HG03175 (cell line): ENCODE results near the gene RIN3.
"Not testable (repeated sequence)": the region's sequence is repeated elsewhere in the genome, so short reads cannot be mapped to it uniquely, and the experiment has no call there.

Experiments
- ATAC-seq: cut with Tn5 transposase; IDR thresholded peaks from one replicate; pipeline ENCODE4 v1.9.1; 2021; ENCODE audit warnings: mild to moderate bottlenecking, moderate library complexity; ENCODE audit not compliant: unreplicated experiment

Gene RIN3

DNA sequence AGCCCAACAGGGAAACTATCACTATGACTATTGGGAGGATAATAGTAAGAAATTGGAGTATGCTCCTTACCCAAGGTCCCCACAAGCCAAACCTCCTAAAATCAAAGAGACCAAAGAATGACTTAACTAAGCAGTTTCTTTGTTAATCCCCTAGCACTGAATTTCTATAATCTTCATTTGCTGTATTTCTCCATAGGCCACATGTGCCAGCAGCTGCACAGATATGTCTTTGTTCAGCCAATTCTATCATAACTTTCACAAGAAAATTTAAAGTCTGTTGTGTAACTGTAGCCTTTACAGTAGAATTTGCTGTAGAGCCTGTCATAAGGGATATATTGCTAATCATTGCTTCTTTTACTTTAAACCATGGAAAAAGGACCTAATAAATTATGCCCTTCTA, 104.0 kb downstream of the RIN3 start:
- no peak for ATAC-seq

GRCh38 chr14:92619671-92620456, 106.3 kb downstream of the RIN3 start:
- no peak for ATAC-seq

GRCh38 chr14:92622311-92622710, 108.7 kb downstream of the RIN3 start:
- ATAC-seq: no peak

DNA sequence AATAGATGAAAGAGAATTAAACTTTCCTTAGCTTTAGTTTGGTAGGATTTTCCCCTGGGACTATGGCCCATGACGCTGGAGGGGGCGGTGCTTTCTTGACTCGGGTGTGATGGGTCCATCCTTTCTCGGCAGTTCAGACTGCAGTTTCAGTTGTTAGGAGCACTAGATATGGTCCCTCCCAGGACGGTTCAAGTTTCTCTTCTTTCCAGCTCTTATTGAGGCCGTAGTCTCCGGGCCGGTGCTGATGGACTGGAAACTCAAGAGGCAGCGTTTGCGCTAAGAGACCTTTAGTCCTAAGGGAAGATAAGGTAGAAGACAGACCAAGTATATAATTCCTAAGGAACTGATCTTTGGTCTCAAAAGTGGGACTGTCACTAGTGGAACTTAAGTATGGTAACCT, 111.2 kb downstream of the RIN3 start:
- ATAC-seq: no peak

- no peak for ATAC-seq
Measured at GRCh38 chr14:92625213-92625612, 111.6 kb downstream of the RIN3 start.

DNA sequence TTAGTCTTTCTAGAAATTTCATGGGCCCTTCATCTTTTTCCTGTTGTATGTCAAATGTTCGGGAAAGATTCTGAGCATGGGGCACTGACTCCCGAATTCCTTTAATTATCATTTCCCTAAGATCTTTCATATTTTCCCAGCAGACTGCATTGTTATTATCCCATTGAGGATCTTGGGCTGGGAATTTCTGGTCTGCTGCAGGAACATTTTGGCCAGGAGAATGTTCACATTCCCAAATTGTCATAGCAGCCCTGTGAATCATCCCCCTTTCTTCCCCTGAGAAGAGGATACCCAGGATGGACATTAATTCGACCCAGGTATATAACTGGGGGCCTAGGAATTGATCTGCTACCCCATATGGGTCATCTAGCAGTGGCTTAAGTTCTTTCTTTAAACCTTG, 112.5 kb downstream of the RIN3 start:
- ATAC-seq: no peak

DNA sequence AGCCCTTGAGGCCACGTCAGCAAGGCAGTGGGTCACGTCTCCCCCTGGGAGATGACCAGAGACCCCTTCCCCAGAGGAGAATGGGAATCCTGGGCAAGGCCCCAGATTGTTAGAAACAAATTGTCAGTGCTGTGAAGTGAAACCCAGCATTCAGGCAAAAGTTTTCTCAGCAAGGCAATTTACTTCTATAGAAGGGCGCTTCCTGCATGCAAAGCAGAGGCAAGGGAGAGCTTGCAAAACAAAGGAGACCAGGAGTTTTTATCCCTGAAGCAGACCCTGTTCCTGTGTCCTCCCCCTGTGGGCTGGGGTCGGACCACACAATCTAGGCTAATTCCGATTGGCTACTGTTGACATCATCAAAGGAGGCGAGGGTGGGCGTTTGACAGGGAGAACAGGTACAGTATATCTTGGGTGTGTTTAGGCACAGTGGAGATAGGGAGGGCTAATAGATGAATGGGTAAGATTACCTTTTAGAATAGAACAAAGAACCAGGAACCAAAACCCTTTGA, 114.2 kb downstream of the RIN3 start:
- ATAC-seq: no peak

- ATAC-seq: no peak
Measured at GRCh38 chr14:92628636-92629035, 115.1 kb downstream of the RIN3 start.

DNA sequence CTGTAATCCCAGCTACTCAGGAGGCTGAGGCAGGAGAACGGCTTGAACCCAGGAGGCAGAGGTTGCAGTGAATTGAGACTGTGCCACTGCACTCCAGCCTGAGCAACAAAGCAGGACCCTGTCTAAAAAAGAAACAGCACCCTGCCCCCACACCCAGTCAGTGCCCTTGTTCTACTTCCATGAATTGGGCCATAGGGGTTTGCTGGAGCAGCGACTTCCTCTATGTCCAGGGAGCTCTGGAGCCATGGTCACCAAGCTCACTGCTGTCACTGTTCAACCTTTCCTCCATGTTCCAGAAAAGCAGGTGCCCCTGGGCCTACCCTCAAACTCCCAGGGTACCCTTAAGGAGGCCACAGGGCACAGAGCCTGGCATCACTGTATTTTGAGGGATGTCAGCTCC, 116.8 kb downstream of the RIN3 start:
- ATAC-seq: no peak

GRCh38 chr14:92631098-92631497, 117.5 kb downstream of the RIN3 start:
- no peak for ATAC-seq

DNA sequence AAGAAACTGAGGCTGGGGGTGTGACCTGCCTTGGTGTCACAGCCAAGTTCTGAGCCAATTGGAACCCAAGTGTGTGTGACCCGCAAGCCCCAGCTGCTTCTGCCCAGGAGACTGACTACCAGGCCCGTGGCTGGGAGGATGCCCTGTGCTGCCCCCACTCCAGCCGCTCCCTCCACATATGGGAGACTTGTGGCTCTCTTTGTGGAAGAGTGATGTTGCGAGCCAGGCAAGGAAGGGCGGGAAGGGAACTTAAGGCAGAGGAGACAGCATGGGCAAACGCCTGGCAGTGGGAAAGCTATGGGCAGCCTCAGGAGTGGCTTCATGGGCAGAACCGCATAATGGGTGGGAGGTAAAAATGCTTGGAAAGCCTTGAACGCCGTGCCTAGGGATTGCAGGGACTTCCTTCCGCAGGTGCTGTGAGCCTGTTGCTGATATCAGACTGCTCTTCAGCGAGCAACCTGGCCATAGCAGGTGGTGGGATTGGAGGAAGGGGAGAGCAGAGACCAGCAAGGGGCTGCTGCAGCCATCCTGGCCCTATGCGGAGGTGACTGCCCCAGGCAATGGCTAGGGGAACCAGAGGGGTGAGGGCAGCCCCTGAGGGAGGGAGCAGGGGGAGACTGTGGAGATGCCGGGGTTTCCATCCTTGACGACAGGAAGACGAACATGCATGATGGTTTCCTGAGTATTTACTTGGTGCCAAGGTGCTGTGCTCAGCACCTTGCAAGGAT, 119.1 kb downstream of the RIN3 start:
- ATAC-seq: no peak

GRCh38 chr14:92633274-92633616, 119.7 kb downstream of the RIN3 start:
- ATAC-seq: no peak

DNA sequence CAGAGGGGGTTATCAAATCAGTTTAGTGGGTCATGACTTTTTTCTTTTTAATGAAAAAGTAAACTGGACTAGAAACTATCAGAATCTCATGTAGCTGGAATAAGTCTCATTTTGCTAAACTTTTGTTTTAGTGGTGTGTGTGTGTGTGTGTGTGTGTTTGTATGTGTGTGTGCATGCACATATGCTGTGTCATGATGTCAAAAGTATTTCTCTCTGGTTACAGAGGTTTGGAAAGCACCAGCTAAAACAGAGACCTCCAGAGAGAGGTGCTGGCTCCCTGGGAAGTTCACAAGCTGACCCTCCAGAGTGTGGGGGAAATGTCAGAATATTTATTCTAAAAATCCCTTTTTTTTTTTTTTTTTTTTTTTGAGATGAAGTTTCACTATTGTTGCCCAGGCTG, 120.1 kb downstream of the RIN3 start:
- no peak for ATAC-seq

DNA sequence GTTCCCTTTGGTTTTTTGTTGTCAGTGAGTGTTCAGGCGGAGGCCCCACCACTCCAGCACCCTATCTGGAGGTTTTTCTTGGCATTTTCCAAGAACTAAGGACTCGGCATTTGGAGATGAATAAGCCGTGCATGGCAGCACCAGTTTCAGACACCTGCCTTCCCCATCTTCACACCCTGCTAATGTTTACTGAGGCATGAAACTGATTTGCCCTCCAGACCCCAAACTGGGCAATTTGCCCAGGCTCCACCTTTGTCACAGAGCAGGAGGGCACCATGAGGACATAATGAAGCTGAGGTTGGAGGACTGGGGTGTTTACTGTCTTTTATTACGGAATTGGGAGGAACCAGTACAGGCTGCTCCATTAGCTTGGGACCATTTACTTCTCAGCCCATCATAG, 121.5 kb downstream of the RIN3 start:
- ATAC-seq: no peak

DNA sequence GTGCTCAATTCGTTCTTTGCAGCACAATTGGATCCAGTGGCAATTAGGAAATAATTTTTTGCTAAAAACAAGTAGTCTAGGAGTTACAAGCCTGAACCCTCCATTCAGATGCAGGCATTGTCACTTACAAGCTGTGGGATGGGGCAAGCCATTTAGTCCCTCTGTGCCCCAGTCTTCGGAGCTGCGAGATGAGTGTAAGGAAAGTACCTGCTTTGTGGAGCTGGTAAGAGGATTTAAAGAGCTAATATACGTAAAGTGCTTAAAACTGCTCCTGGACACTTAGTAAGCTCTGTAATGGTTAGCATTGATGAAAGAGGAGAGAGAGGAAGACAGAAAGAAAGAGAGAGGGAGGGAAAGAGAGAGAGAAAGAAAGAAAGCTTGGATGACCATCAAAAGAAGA, 122.3 kb downstream of the RIN3 start:
- no peak for ATAC-seq

DNA sequence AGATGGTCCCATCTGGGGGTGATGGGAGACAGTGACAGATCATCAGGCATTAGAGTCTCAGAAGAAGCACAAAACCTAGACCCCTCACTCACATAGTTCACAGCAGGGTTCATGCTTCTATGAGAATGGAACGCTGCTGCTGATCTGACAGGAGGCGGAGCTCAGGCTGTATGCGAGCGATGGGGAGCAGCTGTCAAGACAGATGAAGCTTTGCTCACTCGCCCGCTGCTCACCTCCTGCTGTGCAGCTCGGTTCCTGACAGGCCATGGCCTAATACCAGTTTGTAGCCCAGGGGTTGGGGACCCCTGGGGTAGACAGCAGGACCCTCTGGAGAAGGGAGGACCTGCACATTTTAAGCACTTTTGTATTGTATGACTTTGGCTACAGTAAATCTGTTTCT, 123.6 kb downstream of the RIN3 start:
- no peak for ATAC-seq

GRCh38 chr14:92637864-92638263, 124.3 kb downstream of the RIN3 start:
- no peak for ATAC-seq

DNA sequence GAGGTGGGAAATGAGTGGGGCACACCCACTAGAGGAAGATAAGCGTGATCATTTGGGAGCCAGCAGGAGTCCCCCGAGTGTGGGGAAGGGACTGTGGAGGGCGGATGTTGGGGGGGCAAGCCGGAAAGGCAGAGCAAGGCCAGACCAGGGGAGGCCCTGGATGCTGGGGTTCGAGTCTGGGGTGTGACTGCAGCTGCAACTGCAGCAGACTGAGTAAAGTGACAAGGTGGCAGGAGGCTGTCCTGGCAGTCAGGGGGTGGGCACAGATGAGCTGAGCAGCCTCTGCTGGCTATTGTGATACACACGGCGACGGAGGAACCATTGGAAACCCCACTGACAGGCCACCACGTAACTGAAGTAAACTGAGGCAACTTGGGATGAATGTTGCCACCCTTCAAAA, 124.7 kb downstream of the RIN3 start:
- no peak for ATAC-seq

GRCh38 chr14:92638904-92639303, 125.3 kb downstream of the RIN3 start:
- ATAC-seq: no peak

DNA sequence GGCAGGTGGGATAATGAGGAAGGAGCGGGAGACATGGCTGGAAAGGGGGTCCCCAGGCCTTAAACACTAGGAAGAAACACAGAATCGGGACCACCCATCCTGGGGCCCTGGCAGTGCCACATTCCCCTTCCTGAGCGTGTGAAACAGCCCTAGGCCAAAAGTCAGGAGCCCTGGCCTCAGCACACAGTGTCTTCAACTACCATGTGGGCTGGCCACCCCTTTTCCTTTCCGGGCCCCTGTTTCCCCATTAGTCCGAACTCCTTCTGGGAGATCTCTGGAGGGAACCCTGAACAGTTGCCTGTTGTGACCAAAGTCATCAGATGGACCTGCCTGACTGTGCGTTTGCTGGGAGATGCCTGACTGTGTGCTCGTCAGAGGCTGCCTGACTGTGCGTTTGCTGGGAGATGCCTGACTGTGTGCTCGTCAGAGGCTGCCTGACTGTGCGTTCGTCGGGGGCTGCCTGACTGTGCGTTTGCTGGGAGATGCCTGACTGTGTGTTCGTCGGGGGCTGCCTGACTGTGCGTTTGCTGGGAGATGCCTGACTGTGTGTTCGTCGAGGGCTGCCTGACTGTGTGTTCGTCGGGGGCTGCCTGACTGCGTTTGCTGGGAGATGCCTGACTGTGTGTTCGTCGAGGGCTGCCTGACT, 126.0 kb downstream of the RIN3 start:
- ATAC-seq: not testable (repeated sequence)

- no peak for ATAC-seq
Measured at GRCh38 chr14:92641306-92641705, 127.7 kb downstream of the RIN3 start.
